H1 (cell line): Measurements from ENCODE around the gene NRXN3. TPM values are rescaled to one million over a fixed set of nuclear protein-coding genes. Genes with fewer than 3 reads are reported as not detected.

Experiments used
- E2F6 ChIP-seq: IDR thresholded peaks from 2 replicates; pipeline ENCODE4 v1.6.1; 2012; ENCODE audit warnings: inconsistent platforms
- RAD21 ChIP-seq, 2 experiments: IDR thresholded peaks in 1 of 2; conservative IDR thresholded peaks in 1 of 2; 2 replicates each; pipeline ENCODE4 v1.6.1; 2011; ENCODE audit warnings: low read depth in 2 of 2, low read length in 2 of 2, improper control_type of control experiment in 1 of 2, inconsistent platforms in 1 of 2, mild to moderate bottlenecking in 1 of 2, moderate library complexity in 1 of 2
- polyA plus RNA-seq, 7 experiments: library from polyadenylated mRNA; depleted of rRNA in 3 of 7; stranded (reverse) in 5 of 7; unstranded in 2 of 7; fragments of >200 nt in 5 of 7; fragments of 200-250 nt in 2 of 7; gene quantifications; 1 replicate in 5 of 7; 2 replicates in 1 of 7; 4 replicates in 1 of 7; pipeline versions ENCODE4 v1.2.1 to v1.2.3, GENCODE V29; 2011 to 2013; ENCODE audit warnings: missing spikeins in 2 of 7, mixed read lengths in 2 of 7
- total RNA-seq: library from RNA; stranded (reverse); fragmentation: NEBNext Ultra II Directional; extraction: Animal tissue kit (Norgen Biotek cat#: 25700); gene quantifications from 2 replicates; pipeline ENCODE4 v1.2.1, GENCODE V29; 2021
- TF ChIP-seq, protein P1 (sequence below): IDR thresholded peaks from 2 replicates; pipeline ENCODE4 v1.6.1; 2011; ENCODE audit warnings: low read length, improper control_type of control experiment

Gene NRXN3
- total and polyA plus RNA-seq, 2 of the 8 experiments (the other 6 are each of a cell fraction or from before 2014, with no cell fraction given) = 2.6 to 4.1 TPM

DNA sequence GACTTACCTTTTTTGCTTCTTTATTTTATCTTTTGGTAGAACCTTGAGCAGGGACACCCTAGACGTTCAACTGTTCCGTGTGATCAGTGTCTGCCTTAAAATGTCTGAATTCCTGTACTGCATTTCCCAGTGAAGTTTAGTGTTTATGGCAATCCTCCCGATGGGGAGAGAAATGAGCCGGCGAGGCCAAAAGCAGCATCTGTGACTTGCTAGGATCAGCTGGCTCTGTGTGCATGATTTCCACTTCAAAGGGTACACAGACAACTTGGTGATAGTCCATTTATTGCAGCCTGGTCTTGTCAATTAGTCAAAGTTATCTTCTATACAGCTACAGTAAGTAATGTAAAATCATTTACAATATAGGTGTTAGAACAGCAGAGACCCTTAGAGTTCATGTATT, 1272.6 kb downstream of the NRXN3 start (continued):
- TF ChIP-seq E2F6 (no peak), RAD21 (IDR thresholded peaks at IDR 0.05 in 1 of 2, conservative IDR thresholded peaks at IDR 0.05 in 1 of 2; ENCODE audit: low read depth in 2 of 2, low read length in 2 of 2) (no peak)
- TF ChIP-seq, protein P1, sequence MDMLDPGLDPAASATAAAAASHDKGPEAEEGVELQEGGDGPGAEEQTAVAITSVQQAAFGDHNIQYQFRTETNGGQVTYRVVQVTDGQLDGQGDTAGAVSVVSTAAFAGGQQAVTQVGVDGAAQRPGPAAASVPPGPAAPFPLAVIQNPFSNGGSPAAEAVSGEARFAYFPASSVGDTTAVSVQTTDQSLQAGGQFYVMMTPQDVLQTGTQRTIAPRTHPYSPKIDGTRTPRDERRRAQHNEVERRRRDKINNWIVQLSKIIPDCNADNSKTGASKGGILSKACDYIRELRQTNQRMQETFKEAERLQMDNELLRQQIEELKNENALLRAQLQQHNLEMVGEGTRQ = no peak
